Pulmonary artery endothelial cell (primary cell): ENCODE data around the gene SPACA5. TPM values are rescaled to one million over a fixed set of nuclear protein-coding genes. Genes with fewer than 3 reads are reported as not detected.
"Not testable (repeated sequence)": the region's sequence is repeated elsewhere in the genome, so short reads cannot be mapped to it uniquely, and the experiment has no call there.

Experiments
- DNase-seq: peaks from one replicate; pipeline ENCODE4 v3.0.0-alpha.2; 2011; ENCODE audit warnings: low read depth, low spot score
- total RNA-seq: library from RNA; depleted of rRNA; stranded (reverse); fragments of >200 nt; gene quantifications from 2 replicates; pipeline ENCODE4 v1.2.3, GENCODE V29; 2014

Gene SPACA5
- total RNA-seq, 1 donor from 2014 or later: not detected

DNA sequence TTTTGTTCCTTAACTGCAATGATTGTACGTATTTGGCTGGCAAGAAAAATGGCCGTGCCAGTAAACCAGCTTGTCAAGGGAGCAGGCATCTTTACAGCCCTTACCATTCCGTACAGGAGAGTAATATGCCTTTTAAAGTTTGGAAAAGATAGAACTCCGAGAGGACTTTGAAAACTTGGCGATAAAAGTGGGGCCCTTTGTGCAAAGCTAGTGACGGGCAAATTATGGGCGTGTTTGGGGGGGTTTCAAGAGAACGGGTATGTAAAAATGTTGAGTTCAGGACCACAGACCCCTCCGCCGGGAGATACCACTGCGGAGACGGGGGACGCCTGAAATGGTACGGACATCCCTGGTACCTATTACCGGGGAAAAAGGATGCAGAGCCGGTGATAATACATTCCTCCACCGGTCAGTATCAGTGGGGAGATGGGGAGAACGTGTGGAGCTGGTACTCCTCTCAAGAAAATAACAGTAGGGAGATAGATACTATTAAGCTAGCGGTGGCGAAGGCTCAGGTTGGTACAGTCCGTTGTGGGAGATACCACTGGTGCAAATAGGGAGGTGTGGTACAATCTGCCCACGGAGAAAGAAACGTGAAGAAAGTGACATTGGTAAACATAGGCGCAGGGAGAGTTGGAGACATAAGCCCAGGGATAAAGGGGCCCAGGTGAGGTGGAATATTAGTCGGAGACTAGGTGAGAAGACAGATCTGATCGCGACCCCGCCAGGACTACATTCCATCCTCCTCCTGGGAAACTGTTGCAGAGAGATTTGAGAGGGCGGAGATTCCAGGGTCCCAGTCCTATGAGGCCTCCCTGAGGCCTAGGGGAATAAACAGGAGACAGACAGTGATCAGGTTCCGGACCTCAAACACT, 14.5 kb downstream of the SPACA5 start:
- DNase-seq: peak; percentile 43

DNA sequence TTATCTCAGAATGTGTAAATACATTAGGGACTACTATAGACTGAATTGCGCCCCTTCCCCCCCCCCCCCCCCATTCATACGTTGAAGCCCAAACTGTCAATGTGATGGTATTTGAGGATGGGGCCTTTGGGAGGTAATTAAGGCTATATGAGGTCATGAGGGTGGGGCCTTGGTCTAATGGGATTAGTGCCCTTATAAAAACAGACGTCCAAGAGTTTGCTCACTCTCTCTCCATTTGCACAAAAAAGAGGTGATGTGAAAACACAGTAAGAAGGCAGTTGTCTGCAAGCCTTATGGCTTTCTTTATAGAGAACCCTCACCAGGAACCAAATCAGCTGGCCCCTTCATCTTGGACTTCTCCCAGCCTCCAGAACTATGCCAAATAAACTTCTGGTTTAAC, 15.3 kb downstream of the SPACA5 start:
- DNase-seq: no peak

DNA sequence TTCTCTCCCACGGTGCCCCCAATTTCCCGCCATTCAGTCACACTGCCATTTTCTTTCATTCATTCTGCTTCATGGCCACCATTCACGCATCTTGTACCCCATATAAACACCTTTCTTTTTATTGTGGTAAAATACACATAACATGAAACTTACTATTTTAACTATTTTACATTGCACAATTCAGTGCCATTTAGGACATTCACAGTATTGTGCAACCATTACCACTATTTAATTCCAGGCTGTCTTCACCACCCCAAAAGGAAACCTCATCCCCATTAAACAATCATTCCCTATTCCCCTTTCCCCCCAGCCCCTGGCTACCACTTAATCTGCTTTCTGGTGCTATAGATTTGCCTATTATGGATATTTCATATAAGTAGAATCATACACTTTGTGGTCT, 15.9 kb downstream of the SPACA5 start:
- no peak for DNase-seq

DNA sequence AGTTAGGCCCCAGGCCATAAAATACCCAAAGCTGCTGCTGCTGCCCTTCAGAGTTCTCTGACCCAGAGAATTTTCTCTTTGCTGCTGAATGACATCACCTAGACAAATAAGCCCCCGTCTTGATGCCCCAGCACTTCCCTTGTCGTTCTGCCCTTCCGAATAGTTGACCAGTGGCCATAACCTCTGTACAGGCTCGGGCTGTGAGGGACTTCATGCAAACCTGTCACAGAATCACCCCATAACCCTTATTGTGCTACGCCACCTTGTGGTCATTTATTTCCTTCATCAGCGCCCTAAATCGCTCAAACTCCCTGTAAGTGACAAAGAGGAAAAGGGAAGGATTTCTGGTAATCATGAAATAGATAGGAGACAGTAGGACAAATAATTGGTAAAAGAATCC, 18.8 kb downstream of the SPACA5 start:
- peak; percentile 26 for DNase-seq

DNA sequence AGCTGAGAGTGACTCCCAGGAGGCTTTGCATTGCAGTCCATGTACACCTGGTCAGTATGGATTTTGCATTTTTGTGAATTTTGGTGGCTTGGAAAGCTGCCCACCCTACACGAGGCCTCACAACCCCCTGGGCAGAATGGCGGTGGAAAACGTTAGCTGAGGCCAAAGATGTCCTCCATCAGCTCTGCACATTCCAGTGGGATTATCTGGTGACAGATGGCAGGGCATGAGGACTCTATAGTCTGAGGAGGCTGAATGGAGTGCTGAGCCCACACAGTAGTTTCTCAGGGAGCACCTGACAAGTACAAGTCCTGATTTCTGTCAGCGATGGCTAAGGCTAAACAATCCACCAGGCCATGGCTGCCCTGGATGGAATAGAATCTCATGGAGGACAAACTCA, 20.8 kb downstream of the SPACA5 start:
- not testable (repeated sequence) for DNase-seq

DNA sequence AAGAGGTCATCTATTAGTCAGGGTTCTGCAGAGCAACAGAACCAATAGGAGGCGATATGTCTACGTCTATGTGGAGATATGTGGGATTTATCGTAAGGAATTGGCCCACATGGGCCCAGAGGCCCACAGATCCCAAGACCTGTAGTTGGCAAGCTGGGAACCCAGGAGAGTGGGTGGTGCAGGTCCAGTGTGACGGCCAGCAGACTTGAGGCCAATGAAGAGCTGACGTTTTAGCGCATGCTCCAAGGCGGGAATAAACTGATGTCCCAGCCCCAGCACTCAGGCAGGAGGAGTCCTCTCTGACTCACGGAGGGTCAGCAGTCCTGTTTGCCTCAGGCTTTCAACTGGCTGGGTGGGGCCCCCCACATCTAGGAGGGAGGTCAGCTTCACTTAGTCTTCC, 21.3 kb downstream of the SPACA5 start:
- DNase-seq: no peak

DNA sequence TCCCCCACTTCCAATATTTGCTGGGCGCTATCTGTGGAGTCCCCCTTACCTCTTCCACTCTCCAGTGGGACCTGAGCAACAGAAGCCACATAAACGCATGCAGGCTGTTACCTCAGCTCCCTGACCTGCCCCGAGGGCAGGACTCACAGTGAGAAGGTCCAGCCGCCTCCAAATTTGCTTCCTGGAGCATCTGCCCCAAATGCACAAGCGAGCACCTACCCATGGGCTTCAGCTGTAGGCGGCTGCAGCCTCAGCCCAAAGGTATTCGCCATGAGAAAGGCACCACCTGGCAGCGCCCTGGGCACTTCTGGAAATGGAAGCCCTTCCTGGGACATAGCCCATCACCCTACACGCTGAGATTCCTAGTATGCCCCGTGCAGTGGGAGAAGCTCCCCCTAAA, 23.4 kb downstream of the SPACA5 start:
- DNase-seq: no peak

DNA sequence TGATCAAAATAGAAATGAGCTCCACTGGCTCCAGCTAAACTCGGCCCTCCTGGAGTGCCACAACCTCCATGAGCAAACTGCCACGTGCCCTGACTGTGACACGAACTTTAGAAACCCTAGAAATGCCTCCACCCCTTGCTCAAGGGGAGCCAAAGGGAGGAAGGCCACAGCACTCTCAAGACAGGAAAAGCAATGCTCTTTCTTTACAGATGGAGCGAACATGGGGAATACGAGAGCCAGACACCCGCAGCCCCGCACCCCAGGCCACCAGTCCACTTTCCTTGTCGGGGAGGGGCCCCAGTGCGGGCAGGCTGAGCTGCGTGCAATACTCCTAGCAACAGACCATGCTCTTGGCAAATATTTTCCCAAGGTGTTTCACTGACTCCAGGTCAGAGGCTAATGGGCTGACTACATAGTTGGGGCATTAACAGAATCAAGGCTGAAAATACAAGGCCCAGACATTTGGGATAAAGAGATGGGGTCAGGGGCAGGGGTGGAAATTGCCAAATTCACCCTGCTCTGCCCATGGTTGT, 23.9 kb downstream of the SPACA5 start:
- not testable (repeated sequence) for DNase-seq

DNA sequence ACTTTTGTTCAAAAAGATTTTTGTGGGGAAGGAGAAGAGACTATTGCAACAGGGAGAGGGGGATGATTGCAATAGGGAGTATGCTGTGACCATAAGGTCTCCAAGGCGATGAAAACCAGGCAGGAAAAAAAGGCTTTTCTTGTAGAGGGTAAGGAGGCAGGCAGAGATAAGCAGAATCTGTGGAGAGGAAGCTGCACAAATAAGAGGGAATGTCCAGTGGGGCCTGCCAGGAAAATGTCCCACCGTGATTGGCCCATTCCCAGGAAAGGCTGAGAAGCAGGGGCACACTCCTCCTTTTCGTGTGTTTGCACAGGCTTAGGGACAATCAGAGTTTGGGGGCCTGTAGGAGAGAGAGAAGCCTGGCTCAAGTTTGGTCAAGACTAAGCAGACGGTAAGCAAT, 29.1 kb downstream of the SPACA5 start:
- DNase-seq: no peak

DNA sequence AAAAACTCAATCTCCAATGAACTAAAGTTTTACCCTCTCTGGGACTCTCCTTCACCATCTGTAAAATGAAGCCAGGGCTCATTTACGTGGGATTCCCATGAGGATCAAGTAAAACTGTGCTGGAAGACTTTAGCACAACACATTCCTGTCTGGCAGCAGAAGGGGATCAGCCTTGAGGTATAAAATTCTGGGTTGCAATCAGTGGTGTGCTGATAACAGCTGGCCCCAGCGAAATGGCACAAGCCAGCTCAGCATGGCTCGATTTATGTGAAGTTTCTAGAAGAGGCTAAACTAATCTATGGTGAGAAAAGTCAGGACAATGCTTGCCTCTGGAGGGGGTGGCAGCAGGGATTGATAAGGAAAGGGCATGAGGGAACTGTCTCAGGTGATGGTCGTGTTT, 36.3 kb downstream of the SPACA5 start:
- DNase-seq: no peak

DNA sequence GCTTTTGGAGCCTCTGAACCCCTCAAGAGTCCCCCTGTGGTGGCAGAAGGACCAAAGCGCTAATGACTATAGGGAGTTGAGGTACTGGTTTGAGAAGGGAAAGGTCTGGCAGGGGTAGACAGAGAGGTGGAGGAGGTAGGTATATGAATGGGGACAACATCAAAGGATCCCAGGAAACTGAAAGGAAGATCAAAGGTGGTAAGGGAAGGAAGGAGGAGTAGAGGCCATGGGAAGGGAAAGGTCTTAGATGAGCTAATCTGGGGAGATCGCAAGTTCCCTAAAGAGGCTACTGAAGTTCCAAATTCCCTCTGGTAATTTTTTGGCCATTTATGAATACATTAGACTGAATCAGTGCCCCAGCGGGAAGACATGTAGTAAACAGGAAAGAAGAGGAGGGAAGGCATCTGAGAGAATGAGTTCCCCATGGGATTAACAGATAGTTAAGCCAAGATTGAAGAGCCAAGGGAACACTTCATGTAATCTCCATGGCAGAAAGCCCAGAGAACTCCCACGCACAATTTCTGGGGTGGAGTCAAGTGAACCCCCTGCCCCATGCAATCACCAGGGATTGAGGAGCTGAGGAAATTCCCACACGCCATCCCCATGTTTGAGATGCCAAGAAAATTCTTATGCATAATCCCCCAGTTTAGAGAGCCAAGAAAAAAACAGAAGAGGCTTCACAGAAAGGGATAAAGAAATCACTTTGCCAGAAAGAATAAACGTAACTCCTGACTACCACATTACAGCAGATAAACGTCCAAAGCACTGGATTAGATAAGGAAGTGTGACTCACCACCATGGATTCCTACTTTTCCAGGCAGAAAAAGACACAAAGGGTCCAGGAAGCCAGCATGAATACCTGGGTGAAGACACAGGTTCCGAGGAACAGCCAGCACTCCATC, 38.9 kb downstream of the SPACA5 start:
- peak; percentile 29 for DNase-seq

DNA sequence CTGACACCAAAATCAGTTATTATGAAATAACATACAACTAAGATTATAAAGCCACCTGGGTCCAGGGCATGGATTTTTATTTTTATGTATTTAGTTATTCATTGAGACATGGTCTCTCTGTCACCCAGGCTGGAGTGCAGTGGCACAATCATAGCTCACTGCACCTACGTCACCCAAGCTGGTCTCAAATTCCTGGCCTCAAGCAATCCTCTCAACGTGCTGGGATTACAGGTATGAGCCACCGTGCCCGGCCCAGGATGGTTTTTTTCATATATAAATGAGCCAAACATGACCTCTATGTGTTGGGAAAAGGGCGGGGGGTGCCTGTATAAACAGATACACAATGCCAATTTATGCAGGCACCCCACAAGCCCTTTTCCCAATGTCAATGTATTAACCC, 40.1 kb downstream of the SPACA5 start:
- no peak for DNase-seq

DNA sequence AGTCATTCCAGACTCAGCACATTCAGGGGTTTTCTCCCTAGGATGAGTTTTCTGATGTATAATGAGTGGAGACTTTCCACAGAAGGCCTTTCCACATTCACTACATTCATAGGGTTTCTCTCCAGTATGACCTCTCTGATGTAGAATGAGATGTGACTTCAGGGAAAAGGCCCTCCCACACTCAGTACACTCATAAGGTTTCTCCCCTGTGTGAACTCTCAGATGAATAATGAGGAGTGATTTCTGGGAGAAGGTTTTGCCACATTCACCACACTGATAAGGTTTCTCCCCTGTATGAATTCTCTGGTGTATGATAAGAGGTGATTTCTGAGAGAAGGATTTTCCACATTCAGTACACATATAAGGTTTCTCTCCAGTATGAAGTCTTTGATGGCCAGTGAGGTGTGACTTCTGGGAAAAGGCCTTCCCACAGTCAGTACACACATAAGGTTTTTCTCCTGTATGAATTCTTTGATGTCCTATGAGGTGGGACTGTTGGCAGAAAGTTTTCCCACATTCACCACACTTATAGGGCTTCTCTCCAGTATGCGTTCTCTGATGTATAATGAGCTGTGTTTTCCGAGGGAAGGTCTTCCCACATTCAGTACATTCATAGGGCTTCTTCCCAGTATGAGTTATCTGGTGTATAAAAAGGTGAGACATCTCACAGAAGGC, 52.0 kb downstream of the SPACA5 start:
- no peak for DNase-seq

DNA sequence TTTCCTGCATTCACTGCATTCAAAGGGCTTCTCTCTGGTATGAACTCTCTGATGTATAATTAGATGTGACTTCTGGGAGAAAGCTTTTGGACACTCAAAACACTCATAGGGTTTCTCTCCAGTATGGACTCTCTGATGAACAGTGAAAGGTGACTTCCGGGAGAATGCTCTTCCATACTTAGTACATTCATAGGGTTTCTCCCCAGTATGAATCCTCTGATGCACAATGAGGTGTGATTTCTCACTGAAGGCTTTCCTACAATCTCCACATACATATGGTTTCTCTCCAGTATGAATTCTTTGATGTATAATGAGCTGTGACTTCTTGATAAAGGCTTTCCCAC, 52.5 kb downstream of the SPACA5 start:
- DNase-seq: no peak

Other genes with a start within 250 kb of the SPACA5 start
- gene ZNF81, start 170.1 kb upstream of the SPACA5 start, total RNA-seq: 3.9 and 7.7 TPM in 2 replicates
- 2.3 and 3.0 TPM in 2 replicates for gene ZNF182, start 3.0 kb upstream of the SPACA5 start, total RNA-seq
- 0.40 and 2.3 TPM in 2 replicates for gene ZNF630, start 64.7 kb downstream of the SPACA5 start, total RNA-seq
- not detected in 2 replicates for gene SPACA5B, start 123.6 kb downstream of the SPACA5 start, total RNA-seq
- gene SSX5, start 189.8 kb downstream of the SPACA5 start, total RNA-seq: not detected in 2 replicates
- gene SSX1, start 248.4 kb downstream of the SPACA5 start, total RNA-seq: not detected in 2 replicates